Osteocyte (in vitro differentiated cells): Measurements from ENCODE around the gene TTBK2. TPM values are rescaled to one million over a fixed set of nuclear protein-coding genes. Genes with fewer than 3 reads are reported as not detected.
A peak's percentile ranks its signal among the peaks of the same experiment; 100 is the strongest.

Experiments
- DNase-seq: peaks from one replicate; pipeline ENCODE4 v3.0.0; 2021; ENCODE audit warnings: mixed read lengths; ENCODE audit not compliant: unreplicated experiment; ENCODE audit errors: extremely low spot score
- H3K27ac Mint-ChIP-seq: one replicate; pipeline ENCODE4 v1.8.0; 2021; ENCODE audit warnings: mild to moderate bottlenecking, mixed read lengths; ENCODE audit not compliant: unreplicated experiment
- H3K27me3 Mint-ChIP-seq: one replicate; pipeline ENCODE4 v1.8.0; 2021; ENCODE audit warnings: mixed read lengths; ENCODE audit not compliant: unreplicated experiment
- H3K36me3 Mint-ChIP-seq: one replicate; pipeline ENCODE4 v1.8.0; 2021; ENCODE audit warnings: mixed read lengths; ENCODE audit not compliant: unreplicated experiment
- H3K4me1 Mint-ChIP-seq: one replicate; pipeline ENCODE4 v1.8.0; 2021; ENCODE audit warnings: mixed read lengths; ENCODE audit not compliant: unreplicated experiment
- H3K4me3 Mint-ChIP-seq: one replicate; pipeline ENCODE4 v1.8.0; 2021; ENCODE audit warnings: mild to moderate bottlenecking, moderate library complexity, mixed read lengths; ENCODE audit not compliant: unreplicated experiment
- H3K9me3 Mint-ChIP-seq: one replicate; pipeline ENCODE4 v1.8.0; 2021; ENCODE audit warnings: mixed read lengths; ENCODE audit not compliant: unreplicated experiment
- CTCF ChIP-seq: fragments of 200-600 bp; sonication (generic); IDR thresholded peaks from 2 replicates; pipeline ENCODE4 v1.5.0; 2021; ENCODE audit warnings: antibody characterized with exemption, mild to moderate bottlenecking, moderate library complexity
- total RNA-seq: library from RNA; stranded (reverse); gene quantifications from 2 replicates; pipeline ENCODE4 v1.2.1, GENCODE V29; 2021

TTBK2 gene
- total RNA-seq, 1 donor from 2014 or later: 23.6 TPM

GRCh38 chr15:42728972-42729371, 191.6 kb downstream of the TTBK2 start:
- H3K27ac Mint-ChIP-seq: no peak overlapping the region

GRCh38 chr15:42728560-42728959, 192.0 kb downstream of the TTBK2 start:
- Mint-ChIP-seq H3K9me3 (no peaks in the 10 kb centered on the region), H3K4me1 (no peaks in the 10 kb centered on the region), H3K36me3 (peaks cover 34% of the 10 kb centered on the region), H3K27ac (no peak overlapping the region), H3K27me3 (no peaks in the 10 kb centered on the region), H3K4me3 (no peak overlapping the region)
- TF ChIP-seq CTCF: no peak
- peak; percentile 77 for DNase-seq

More at GRCh38 chr15:42728972-42729371, 191.6 kb downstream of the TTBK2 start:
- TF ChIP-seq CTCF: no peak
- no peak overlapping the region for H3K4me3 Mint-ChIP-seq
- peaks cover 34% of the 10 kb centered on the region for H3K36me3 Mint-ChIP-seq
- DNase-seq: peak; percentile 60
- H3K27me3 Mint-ChIP-seq: no peaks in the 10 kb centered on the region
- no peaks in the 10 kb centered on the region for H3K4me1 Mint-ChIP-seq
- H3K9me3 Mint-ChIP-seq: no peaks in the 10 kb centered on the region

- no peak for TF ChIP-seq CTCF
- Mint-ChIP-seq H3K27ac (no peak overlapping the region), H3K4me3 (no peak overlapping the region), H3K36me3 (peaks cover 37% of the 10 kb centered on the region), H3K4me1 (no peaks in the 10 kb centered on the region), H3K27me3 (no peaks in the 10 kb centered on the region), H3K9me3 (no peaks in the 10 kb centered on the region)
- DNase-seq: peak; percentile 63
These were observed 192.7 kb downstream of the TTBK2 start for GRCh38 chr15:42727750-42728381.

GRCh38 chr15:42726114-42726513, 194.5 kb downstream of the TTBK2 start:
- Mint-ChIP-seq H3K4me1 (no peaks in the 10 kb centered on the region), H3K27me3 (no peaks in the 10 kb centered on the region), H3K27ac (no peak overlapping the region), H3K9me3 (no peaks in the 10 kb centered on the region), H3K36me3 (peaks cover 27% of the 10 kb centered on the region), H3K4me3 (no peak overlapping the region)
- no peak for TF ChIP-seq CTCF
- DNase-seq: peak; percentile 83

GRCh38 chr15:42725331-42725903, 195.2 kb downstream of the TTBK2 start:
- Mint-ChIP-seq H3K9me3 (no peaks in the 10 kb centered on the region), H3K4me3 (no peak overlapping the region), H3K36me3 (peaks cover 29% of the 10 kb centered on the region), H3K27ac (no peak overlapping the region), H3K27me3 (no peaks in the 10 kb centered on the region), H3K4me1 (no peaks in the 10 kb centered on the region)
- peak; percentile 64 for DNase-seq
- no peak for TF ChIP-seq CTCF
